Dermis microvascular lymphatic vessel endothelial cell (primary cell): ENCODE data around the gene KCNH1. TPM values are rescaled to one million over a fixed set of nuclear protein-coding genes. Genes with fewer than 3 reads are reported as not detected.

Source experiments
- DNase-seq, 2 donors: peaks; one replicate each; pipeline versions ENCODE4 v3.0.0 to v3.0.0-alpha.2; 2010; ENCODE audit warnings: low read depth in 2 of 2
- total RNA-seq: library from RNA; depleted of rRNA; stranded (reverse); fragments of >200 nt; gene quantifications from 2 replicates; pipeline ENCODE4 v1.2.1, GENCODE V29; 2014

Gene KCNH1
- total RNA-seq, result not detected in 2 replicates

- peak; percentile 22 to 73 for DNase-seq
Observed at GRCh38 chr1:211133836-211134669, at the start of gene KCNH1. Gene KCNH1 (minus strand): TSS chr1:211134148. CDS start chr1:211133945, 203 bp downstream.

GRCh38 chr1:211182746-211183145 is 48.8 kb upstream of the KCNH1 start:
- DNase-seq, result no peak

GRCh38 chr1:211174375-211174774 is 40.4 kb upstream of the KCNH1 start:
- DNase-seq, result no peak

- DNase-seq, result no peak
Observed at GRCh38 chr1:211172657-211173056, 38.7 kb upstream of the KCNH1 start.

- no peak for DNase-seq
Observed at GRCh38 chr1:211169353-211169752, 35.4 kb upstream of the KCNH1 start.

- no peak for DNase-seq
Observed at GRCh38 chr1:211158866-211159265, 24.9 kb upstream of the KCNH1 start.

GRCh38 chr1:211155040-211155439 is 21.1 kb upstream of the KCNH1 start:
- DNase-seq, result no peak

GRCh38 chr1:211153932-211154331 is 20.0 kb upstream of the KCNH1 start:
- no peak for DNase-seq

- no peak for DNase-seq
Observed at GRCh38 chr1:211148366-211148765, 14.4 kb upstream of the KCNH1 start.

GRCh38 chr1:211145944-211146343 is 12.0 kb upstream of the KCNH1 start:
- no peak for DNase-seq

GRCh38 chr1:211135342-211135950 is 1.5 kb upstream of the KCNH1 start:
- DNase-seq, result peak in 1 of 2 donors; percentile 33

- DNase-seq, result no peak
Observed at GRCh38 chr1:211133393-211133835, 534 bp downstream of the KCNH1 start.

GRCh38 chr1:211132721-211133392 is 1.1 kb downstream of the KCNH1 start:
- DNase-seq, result no peak

GRCh38 chr1:211129776-211130175 is 4.2 kb downstream of the KCNH1 start:
- DNase-seq, result no peak

- no peak for DNase-seq
Observed at GRCh38 chr1:211127166-211127565, 6.8 kb downstream of the KCNH1 start.

- DNase-seq, result no peak
Observed at GRCh38 chr1:211126622-211127021, 7.3 kb downstream of the KCNH1 start.

- no peak for DNase-seq
Observed at GRCh38 chr1:211118407-211119102, 15.4 kb downstream of the KCNH1 start.

- no peak for DNase-seq
Observed at GRCh38 chr1:211114446-211114845, 19.5 kb downstream of the KCNH1 start.

GRCh38 chr1:211113566-211113965 is 20.4 kb downstream of the KCNH1 start:
- DNase-seq, result no peak

- no peak for DNase-seq
Observed at GRCh38 chr1:211111351-211111750, 22.6 kb downstream of the KCNH1 start.

- DNase-seq, result no peak
Observed at GRCh38 chr1:211101481-211101880, 32.5 kb downstream of the KCNH1 start.

- DNase-seq, result no peak
Observed at GRCh38 chr1:211099393-211099792, 34.6 kb downstream of the KCNH1 start.
